Superior temporal gyrus (tissue), 1 donor: ENCODE measurements around the gene APP.

Source experiments
- DNase-seq: peaks from one replicate; pipeline ENCODE4 v3.0.0-alpha.2; 2016; ENCODE audit errors: extremely low spot score

Gene APP

DNA sequence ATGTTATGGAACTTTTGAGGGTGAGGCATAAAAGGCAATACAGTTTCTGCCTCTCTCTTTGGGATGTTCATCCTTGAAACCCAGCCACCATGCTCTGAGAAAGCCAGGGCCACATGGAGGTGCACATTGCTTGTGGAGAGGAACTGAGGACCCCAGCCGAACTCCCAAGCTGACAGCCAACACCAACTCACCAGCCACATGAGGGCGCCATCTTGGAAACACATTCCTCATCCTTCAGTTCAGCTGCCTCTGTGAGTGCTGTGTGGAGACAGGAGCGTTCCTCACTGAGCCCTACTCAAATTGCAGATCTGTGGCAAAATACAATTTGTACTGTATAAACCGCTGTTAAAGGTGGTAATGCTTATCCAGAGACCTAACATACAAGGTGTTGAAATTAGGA lies 298.3 kb downstream of the APP start:
- DNase-seq, result no peak

- DNase-seq, result no peak
Observed at GRCh38 chr21:25871566-25871965, 299.0 kb downstream of the APP start.

DNA sequence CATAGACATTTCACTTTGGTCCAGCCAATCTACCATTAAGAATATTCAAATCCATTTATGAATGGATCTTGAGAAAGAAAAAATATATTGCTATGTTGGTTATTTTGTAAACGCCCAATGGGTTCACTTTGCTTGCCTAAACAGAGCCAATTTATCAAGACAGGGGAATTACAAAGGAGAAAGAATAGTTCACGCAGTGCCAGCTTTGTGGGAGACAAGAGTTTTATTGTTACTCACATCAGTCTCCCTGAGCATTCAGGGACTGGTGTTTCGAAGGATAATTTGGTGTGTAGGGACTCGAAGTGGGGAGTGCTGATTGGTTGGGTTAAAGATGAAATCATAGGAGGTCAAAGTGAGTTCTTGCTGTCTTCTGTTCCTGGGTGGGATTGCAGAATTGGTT lies 300.5 kb downstream of the APP start:
- DNase-seq, result peak; percentile 87

DNA sequence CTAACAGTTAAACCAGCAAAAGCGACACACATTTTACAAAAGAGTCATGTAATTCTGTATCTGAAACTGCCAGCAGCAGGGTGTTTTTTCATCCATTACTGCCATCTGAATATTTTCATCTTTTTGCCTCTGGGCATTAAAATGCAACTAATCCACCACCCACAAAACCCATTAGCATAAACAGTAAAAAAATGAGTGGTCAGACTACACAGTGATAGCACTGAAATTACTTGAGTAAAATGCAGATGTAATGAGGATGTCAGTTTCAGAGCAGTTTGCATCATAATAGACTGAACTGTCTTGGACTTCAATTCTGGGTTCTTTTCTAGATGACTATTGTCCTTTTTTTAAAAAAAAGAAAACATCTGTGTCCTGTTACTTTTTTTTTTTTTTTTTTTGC lies 303.5 kb downstream of the APP start:
- no peak for DNase-seq

DNA sequence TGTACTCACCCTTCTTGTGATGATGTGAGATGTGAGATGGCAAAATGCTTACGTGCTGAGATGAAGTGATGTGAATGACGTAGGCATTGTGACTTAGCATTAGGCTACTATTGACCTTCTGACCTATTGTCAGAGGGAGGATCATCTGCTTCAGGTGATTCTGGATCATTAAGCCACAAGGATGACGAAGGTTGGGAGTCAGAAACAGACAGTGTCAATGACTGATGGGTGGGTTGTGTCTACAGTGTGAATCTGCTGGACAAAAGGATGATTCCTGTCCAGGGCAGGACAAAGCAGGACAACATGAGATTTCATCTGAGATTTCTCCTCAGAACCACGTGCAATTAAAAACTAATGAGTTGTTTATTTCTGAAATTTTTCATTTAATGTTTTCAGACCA lies 306.8 kb downstream of the APP start:
- DNase-seq, result no peak

DNA sequence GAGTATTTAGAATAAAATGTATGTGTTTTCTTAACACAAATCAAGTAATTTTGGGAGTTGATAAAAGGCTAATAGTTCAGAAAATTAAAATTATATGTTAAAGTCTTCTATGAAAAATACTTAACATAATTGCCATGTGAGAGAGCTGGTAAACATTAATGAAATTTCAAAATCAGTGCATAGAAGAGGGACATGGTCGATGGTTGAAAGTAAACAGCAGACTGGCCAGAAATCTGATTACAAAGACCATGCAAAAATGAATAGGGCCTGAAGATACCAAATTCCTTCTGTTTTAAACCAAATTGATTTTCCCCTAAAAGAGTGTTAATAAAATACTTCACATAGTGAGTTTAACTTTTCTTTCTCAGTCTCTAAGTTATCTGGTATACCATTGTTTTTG lies 307.5 kb downstream of the APP start:
- no peak for DNase-seq

- no peak for DNase-seq
Observed at GRCh38 chr21:25862596-25862995, 308.0 kb downstream of the APP start.

DNA sequence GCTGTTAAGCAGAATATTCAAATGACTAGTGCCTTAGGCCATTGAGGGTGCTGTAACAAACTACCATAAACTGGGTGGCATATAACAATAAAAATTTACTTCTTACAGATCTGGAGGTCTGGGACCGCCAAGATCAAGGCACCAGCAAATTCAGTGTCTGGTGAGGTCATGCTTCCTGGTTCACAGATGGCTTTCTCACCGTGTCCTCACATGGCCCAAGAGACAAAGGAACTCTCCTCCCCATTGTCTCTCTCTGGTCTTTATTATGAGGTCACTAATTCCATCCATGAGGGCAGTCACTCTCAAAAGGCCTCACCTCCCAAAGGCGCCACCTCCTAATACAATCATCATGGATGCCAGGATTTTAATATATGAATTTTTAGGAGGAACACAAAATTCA lies 308.5 kb downstream of the APP start:
- DNase-seq, result no peak

- DNase-seq, result no peak
Observed at GRCh38 chr21:25859235-25859929, 311.2 kb downstream of the APP start.

GRCh38 chr21:25858325-25858724 lies 312.2 kb downstream of the APP start:
- DNase-seq, result no peak

DNA sequence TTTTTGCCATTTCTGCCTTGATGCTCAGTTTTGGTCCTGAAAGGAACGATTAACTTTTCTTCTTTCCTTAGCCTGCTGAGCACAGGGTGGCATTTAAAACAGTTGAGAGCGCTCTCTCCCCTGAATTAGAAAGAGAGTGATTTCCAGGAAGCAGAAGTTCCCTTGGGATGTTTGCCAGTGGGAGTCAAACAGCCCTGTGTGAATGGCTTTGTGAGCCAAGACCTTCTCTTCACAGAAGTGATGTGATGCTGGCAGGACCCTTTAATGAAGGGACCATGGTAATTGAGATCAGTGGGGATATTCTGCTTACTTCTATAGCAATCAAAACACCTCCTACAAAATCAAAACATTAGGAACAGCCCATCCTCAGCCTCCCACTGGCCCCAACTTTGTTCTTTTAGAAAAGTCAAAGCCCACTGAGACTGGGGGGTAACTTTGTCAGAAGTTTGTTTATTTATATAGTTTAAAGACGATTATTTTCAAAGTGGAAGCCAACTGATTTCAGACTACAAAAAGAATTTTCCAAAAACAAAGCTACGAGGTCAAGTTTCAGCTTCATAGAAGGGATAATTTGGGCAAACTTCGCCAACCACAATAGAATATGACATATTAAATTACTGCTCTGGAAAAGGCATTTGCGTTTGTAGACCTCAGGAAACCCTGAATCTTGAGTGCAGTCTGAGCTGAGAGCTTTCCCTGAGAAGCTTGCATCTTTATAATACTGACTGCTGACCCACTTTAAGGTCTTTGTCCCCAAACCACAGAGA lies 313.1 kb downstream of the APP start:
- DNase-seq, result no peak

DNA sequence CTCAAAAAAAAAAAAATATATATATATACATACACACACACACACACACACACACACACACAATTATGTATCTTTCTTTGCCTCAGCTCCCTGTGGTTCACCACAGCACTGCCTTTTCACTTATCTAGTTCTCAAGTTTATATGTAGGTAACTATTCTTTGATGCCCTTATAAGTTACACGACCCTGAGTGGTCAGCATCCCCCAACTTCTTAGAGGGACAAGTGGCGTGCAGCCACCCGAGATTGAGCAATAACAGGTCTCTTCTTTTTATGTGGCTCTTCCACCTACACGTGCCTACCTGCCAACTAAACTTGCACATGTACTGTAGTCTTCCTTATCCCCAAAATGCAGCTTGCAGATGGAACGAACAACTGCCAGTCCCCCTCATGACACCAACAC lies 315.0 kb downstream of the APP start:
- no peak for DNase-seq

- DNase-seq, result no peak
Observed at GRCh38 chr21:25850126-25850842, 320.3 kb downstream of the APP start.

GRCh38 chr21:25848309-25848708 lies 322.3 kb downstream of the APP start:
- DNase-seq, result no peak

DNA sequence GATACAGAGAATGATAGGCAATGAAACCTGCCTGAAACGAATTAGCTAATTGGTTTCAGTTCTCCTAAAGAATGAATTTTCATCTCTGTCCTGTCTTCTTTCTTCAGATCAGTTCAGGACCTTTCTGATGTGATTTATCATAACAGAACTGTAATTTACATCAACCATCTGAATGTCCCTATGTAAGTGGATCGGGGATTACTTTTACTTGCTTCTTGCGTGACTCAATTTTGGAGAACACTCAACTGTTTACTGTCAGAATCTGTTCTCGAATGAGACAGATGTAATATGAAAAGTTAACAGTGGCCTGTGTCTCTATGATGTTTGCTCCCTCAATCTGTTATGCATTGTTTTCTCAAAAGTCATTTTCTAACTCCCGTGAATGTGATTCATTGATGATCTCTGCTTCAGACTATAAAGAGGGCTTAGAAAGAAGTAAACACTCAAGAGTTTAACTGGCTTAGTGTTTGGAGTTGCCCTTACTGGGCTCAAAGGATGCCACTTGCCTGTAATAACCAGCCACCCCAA lies 324.8 kb downstream of the APP start:
- DNase-seq, result peak; percentile 50

DNA sequence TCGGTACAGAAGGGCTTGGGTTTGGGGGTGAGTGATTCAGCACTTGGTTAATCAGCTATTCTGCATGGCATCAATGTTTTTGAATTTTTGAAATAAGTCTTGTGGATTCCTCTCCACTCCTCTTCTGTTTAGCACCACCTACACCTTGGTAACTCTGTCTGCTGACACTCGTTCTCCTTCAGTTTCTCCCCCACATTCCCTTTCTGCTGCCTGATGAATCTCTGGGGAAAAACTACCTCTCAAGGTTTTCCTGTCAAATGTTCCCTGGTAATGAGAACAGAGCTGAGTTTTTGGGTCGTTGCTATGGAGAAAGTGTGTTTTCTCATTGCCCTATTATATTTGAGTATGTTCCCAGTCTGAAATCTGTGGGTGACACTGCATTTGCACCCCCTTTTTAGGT lies 327.6 kb downstream of the APP start:
- DNase-seq, result peak; percentile 68

- DNase-seq, result no peak
Observed at GRCh38 chr21:25838809-25839208, 331.8 kb downstream of the APP start.

- no peak for DNase-seq
Observed at GRCh38 chr21:25837533-25838265, 332.9 kb downstream of the APP start.

DNA sequence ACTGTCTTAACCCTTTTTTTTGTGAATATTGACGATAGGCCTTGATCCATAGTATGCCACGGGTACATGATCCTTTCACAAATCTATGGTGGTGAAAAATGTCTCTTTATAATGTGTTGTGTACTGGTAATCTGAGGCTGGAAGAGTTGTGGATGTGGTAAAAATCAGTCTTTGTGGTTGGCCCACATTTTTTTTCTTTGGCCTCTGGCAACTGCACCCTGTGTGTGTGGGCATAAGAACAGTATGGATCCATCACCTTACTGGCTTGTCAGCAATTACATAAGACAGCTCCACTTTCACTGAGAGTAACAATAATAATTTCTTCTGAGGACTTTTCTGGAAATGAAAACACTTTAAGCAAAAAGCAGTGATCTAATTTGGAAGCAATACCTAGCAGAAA lies 334.2 kb downstream of the APP start:
- no peak for DNase-seq

DNA sequence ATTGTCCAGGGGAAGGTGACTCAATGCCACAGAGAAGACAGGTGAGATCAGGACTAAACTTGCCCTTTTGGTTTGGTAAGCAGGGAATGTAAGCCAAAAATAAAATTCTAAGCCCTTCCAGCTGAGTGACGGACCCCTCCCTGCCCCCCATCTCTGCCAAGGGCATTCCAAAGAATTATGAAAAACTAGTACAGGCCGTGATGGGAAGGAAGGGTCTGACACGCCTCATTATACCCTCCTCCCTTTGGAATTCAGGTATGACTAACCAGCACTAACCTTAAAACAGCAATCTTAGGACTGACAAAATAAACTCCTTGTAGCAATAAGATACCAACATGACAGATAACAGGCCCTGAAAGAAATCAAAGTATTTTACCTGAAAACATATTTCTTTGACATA lies 336.2 kb downstream of the APP start:
- no peak for DNase-seq

DNA sequence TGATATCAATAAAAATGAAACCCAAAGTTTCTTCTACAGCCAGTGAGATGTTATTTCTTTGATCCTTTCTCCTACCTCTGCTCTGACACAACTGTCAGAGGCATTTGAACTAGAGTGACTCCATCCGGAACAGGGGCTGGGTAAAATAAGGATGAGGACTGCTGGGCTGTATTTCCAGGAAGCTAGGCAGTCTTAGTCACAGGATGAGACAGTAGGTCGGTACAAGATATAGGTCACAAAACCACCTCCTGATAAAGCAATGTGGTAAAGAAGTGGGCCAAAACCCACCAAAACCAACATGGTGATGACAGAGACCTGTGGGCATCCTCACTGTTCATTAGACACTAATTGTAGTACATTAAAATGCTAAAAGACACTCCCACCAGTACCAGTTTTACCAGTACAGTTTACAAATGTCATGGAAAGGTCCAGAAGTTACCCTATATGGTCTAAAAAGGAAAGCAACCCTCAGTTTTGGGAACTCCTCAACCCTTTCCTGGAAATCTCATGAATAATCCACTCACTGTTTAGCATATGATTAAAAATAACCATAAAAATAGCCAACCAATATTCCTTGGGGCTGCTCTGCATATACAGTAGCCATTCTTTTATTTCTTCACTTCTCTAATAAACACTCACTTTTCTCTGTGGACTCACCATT lies 339.1 kb downstream of the APP start:
- no peak for DNase-seq
